Neural progenitor cell (in vitro differentiated cells): ENCODE data around the gene UBN2. TPM values are rescaled to one million over a fixed set of nuclear protein-coding genes. Genes with fewer than 3 reads are reported as not detected.

Experiments
- DNase-seq: peaks from one replicate; pipeline ENCODE4 v3.0.0-alpha.2; 2016; ENCODE audit warnings: low spot score
- H2AFZ ChIP-seq: fragments of 200-600 bp; sonication (generic); replicated peaks from 2 replicates; pipeline ENCODE4 v1.6.1; 2016; ENCODE audit warnings: antibody characterized with exemption
- H3F3A ChIP-seq: fragments of 200-600 bp; sonication (generic); 2 replicates; pipeline ENCODE4 v1.6.1; 2016; ENCODE audit warnings: antibody characterized with exemption, low read depth
- H3K27ac ChIP-seq: fragments of 200-600 bp; sonication (generic); 2 replicates; pipeline ENCODE4 v1.5.1; 2016; ENCODE audit warnings: mild to moderate bottlenecking
- H3K27me3 ChIP-seq: fragments of 200-600 bp; sonication (generic); 2 replicates; pipeline ENCODE4 v1.6.1; 2016; ENCODE audit warnings: mild to moderate bottlenecking, moderate library complexity
- H3K36me3 ChIP-seq: fragments of 200-600 bp; sonication (generic); 2 replicates; pipeline ENCODE4 v1.5.1; 2016
- H3K4me1 ChIP-seq: fragments of 200-600 bp; sonication (generic); 2 replicates; pipeline ENCODE4 v1.6.1; 2016; ENCODE audit warnings: mixed run types
- H3K4me2 ChIP-seq: fragments of 200-600 bp; sonication (generic); 2 replicates; pipeline ENCODE4 v1.6.1; 2016
- H3K4me3 ChIP-seq: fragments of 200-600 bp; sonication (generic); 2 replicates; pipeline ENCODE4 v1.5.1; 2016
- H3K79me2 ChIP-seq: fragments of 200-600 bp; sonication (generic); 2 replicates; pipeline ENCODE4 v1.6.1; 2016; ENCODE audit warnings: low read depth
- H3K9ac ChIP-seq: fragments of 200-600 bp; sonication (generic); 2 replicates; pipeline ENCODE4 v1.6.1; 2016
- H3K9me3 ChIP-seq: fragments of 200-600 bp; sonication (generic); 2 replicates; pipeline ENCODE4 v1.5.1; 2016; ENCODE audit warnings: low read depth
- H4K20me1 ChIP-seq: fragments of 200-600 bp; sonication (generic); 2 replicates; pipeline ENCODE4 v1.6.1; 2016; ENCODE audit warnings: low read depth
- H3K27ac Mint-ChIP-seq: 3 replicates; pipeline ENCODE4 v1.8.0; 2021; ENCODE audit warnings: mixed read lengths
- H3K27me3 Mint-ChIP-seq: 2 replicates; pipeline ENCODE4 v1.8.0; 2022; ENCODE audit warnings: low read depth, mild to moderate bottlenecking, inconsistent platforms, moderate library complexity, mixed read lengths; ENCODE audit not compliant: insufficient read depth
- H3K36me3 Mint-ChIP-seq: 3 replicates; pipeline ENCODE4 v1.8.0; 2021; ENCODE audit warnings: mixed read lengths
- H3K4me1 Mint-ChIP-seq: 3 replicates; pipeline ENCODE4 v1.8.0; 2021; ENCODE audit warnings: mixed read lengths
- H3K4me3 Mint-ChIP-seq: 3 replicates; pipeline ENCODE4 v1.8.0; 2021; ENCODE audit warnings: mild to moderate bottlenecking, moderate library complexity, mixed read lengths
- H3K9me3 Mint-ChIP-seq: 3 replicates; pipeline ENCODE4 v1.8.0; 2020; ENCODE audit warnings: mixed read lengths
- CTCF ChIP-seq: fragments of 200-600 bp; sonication (generic); IDR thresholded peaks from 2 replicates; pipeline ENCODE4 v1.5.1; 2017; ENCODE audit warnings: antibody characterized with exemption, mild to moderate bottlenecking
- EZH2 ChIP-seq: fragments of 200-600 bp; sonication (generic); IDR thresholded peaks from 2 replicates; pipeline ENCODE4 v1.6.1; 2017; ENCODE audit warnings: antibody characterized with exemption, mild to moderate bottlenecking, moderate library complexity
- EZH2phosphoT487 ChIP-seq: fragments of 200-600 bp; sonication (generic); IDR thresholded peaks from 2 replicates; pipeline ENCODE4 v1.6.1; 2017; ENCODE audit warnings: antibody characterized with exemption
- total RNA-seq: library from RNA; depleted of rRNA; stranded (reverse); fragments of >200 nt; gene quantifications from 2 replicates; pipeline ENCODE4 v1.2.3, GENCODE V29; 2015; ENCODE audit warnings: low replicate concordance

The UBN2 gene
- total RNA-seq, 1 donor from 2014 or later: 19.5 TPM

GRCh38 chr7:139232377-139232717 lies 1.3 kb downstream of the UBN2 start:
- Mint-ChIP-seq H3K4me3 (peak overlapping the region; percentile 98), H3K27ac (peak overlapping the region; percentile 76), H3K27me3 (peaks cover 7% of the 10 kb centered on the region), H3K36me3 (peaks cover 2% of the 10 kb centered on the region), H3K9me3 (no peaks in the 10 kb centered on the region), H3K4me1 (peaks cover 14% of the 10 kb centered on the region)
- TF ChIP-seq EZH2phosphoT487 (no peak), EZH2 (no peak), CTCF (no peak)
- H3F3A ChIP-seq: peaks cover 13% of the 10 kb centered on the region
- H3K4me2 ChIP-seq: peak overlapping the region; percentile 93
- peaks cover 6% of the 10 kb centered on the region for H3K4me1 ChIP-seq
- H2AFZ ChIP-seq: no peak overlapping the region
- peak overlapping the region; percentile 66 for H3K9ac ChIP-seq
- H3K4me3 ChIP-seq: peak overlapping the region; percentile 97
- H3K79me2 ChIP-seq: peaks cover 50% of the 10 kb centered on the region
- H3K36me3 ChIP-seq: no peaks in the 10 kb centered on the region
- no peak for DNase-seq
- H4K20me1 ChIP-seq: peaks cover 28% of the 10 kb centered on the region
- no peak overlapping the region for H3K27ac ChIP-seq
- H3K27me3 ChIP-seq: no peaks in the 10 kb centered on the region
- H3K9me3 ChIP-seq: no peaks in the 10 kb centered on the region

GRCh38 chr7:139232904-139233303 lies 1.9 kb downstream of the UBN2 start:
- no peaks in the 10 kb centered on the region for H3K36me3 ChIP-seq
- no peak for DNase-seq
- H3K4me1 Mint-ChIP-seq: peaks cover 14% of the 10 kb centered on the region
- H3K27me3 ChIP-seq: no peaks in the 10 kb centered on the region
- H2AFZ ChIP-seq: no peak overlapping the region
- no peaks in the 10 kb centered on the region for H3K9me3 Mint-ChIP-seq
- TF ChIP-seq CTCF (no peak), EZH2phosphoT487 (no peak)
- H3K4me3 Mint-ChIP-seq: peak overlapping the region; percentile 98
- peak overlapping the region; percentile 97 for H3K4me3 ChIP-seq
- peaks cover 28% of the 10 kb centered on the region for H4K20me1 ChIP-seq
- H3K9ac ChIP-seq: no peak overlapping the region
- H3K36me3 Mint-ChIP-seq: peaks cover 5% of the 10 kb centered on the region
- no peaks in the 10 kb centered on the region for H3K9me3 ChIP-seq
- no peak overlapping the region for H3K27ac Mint-ChIP-seq
- peaks cover 50% of the 10 kb centered on the region for H3K79me2 ChIP-seq
- no peak overlapping the region for H3K27ac ChIP-seq
- H3K4me2 ChIP-seq: peak overlapping the region; percentile 93
- peaks cover 13% of the 10 kb centered on the region for H3F3A ChIP-seq
- H3K27me3 Mint-ChIP-seq: peaks cover 7% of the 10 kb centered on the region
- H3K4me1 ChIP-seq: peaks cover 6% of the 10 kb centered on the region

GRCh38 chr7:139241258-139241657 lies 10.2 kb downstream of the UBN2 start:
- Histone ChIP-seq H3K9me3 (no peaks in the 10 kb centered on the region), H4K20me1 (no peaks in the 10 kb centered on the region), H3K36me3 (peaks cover 10% of the 10 kb centered on the region), H3K27me3 (no peaks in the 10 kb centered on the region), H3K9ac (no peak overlapping the region), H3K79me2 (peaks cover 3% of the 10 kb centered on the region), H3K4me2 (no peak overlapping the region), H3K4me1 (no peaks in the 10 kb centered on the region), H3K4me3 (no peak overlapping the region), H2AFZ (no peak overlapping the region), H3K27ac (no peak overlapping the region), H3F3A (no peaks in the 10 kb centered on the region)
- DNase-seq: no peak
- no peaks in the 10 kb centered on the region for H3K27me3 Mint-ChIP-seq
- H3K4me1 Mint-ChIP-seq: no peaks in the 10 kb centered on the region
- no peak overlapping the region for H3K27ac Mint-ChIP-seq
- no peak overlapping the region for H3K4me3 Mint-ChIP-seq
- H3K9me3 Mint-ChIP-seq: no peaks in the 10 kb centered on the region
- TF ChIP-seq EZH2phosphoT487 (no peak), EZH2 (no peak), CTCF (no peak)
- peaks cover 18% of the 10 kb centered on the region for H3K36me3 Mint-ChIP-seq
